HCT116 (cell line): ENCODE results near the gene PDIA2. TPM values are rescaled to one million over a fixed set of nuclear protein-coding genes. Genes with fewer than 3 reads are reported as not detected.

Experiments
- ATAC-seq: fragments of 200-7000 bp; cut with Tn5 transposase; 2 replicates; pipeline ENCODE4 v1.9.1; 2020; ENCODE audit warnings: mild to moderate bottlenecking, moderate library complexity
- BruUV-seq: library from RNA; stranded (reverse); fragments of 400-500 nt; replicated peaks from 2 replicates; lab custom pipeline; 2021; lab: Mats Ljungman, UMichigan
- CTCF ChIA-PET: fragments of 300-600 bp; sonication (Branson Sonifier 250); formaldehyde crosslinking; loops from one replicate; lab custom pipeline; 2021; ENCODE audit warnings: antibody characterized with exemption; lab: Charles Lee
- POLR2A ChIA-PET: fragments of 300-600, 350-600 bp; sonication (Branson Sonifier 250); formaldehyde crosslinking; loops from one replicate; lab custom pipeline; 2021; ENCODE audit warnings: antibody characterized with exemption; lab: Charles Lee
- RAD21 ChIA-PET, 2 experiments: fragments of 300-600 bp; sonication (Branson Sonifier 250); formaldehyde crosslinking; loops; one replicate each; lab custom pipeline; 2023; ENCODE audit warnings: low total read pairs in 2 of 2; ENCODE audit not compliant: uncharacterized antibody in 2 of 2, unreplicated experiment in 2 of 2, low non-redundant PET in 1 of 2; lab: Charles Lee
- DNase-seq: peaks from one replicate; pipeline ENCODE4 v3.0.0-alpha.2; 2010; ENCODE audit warnings: low read depth, low spot score
- H2AFZ ChIP-seq: fragments of 200-600 bp; shearing (Covaris generic), sonication (generic); 2 replicates; pipeline ENCODE4 v1.6.1; 2017; ENCODE audit warnings: low read depth, mixed run types, mixed read lengths, antibody characterized with exemption, low read length; ENCODE audit not compliant: poor library complexity, severe bottlenecking
- H3K27ac ChIP-seq: 2 replicates; pipeline ENCODE4 v1.5.1; 2012; ENCODE audit warnings: low read depth, low read length
- H3K27me3 ChIP-seq: fragments of 200-600 bp; sonication (generic); 2 replicates; pipeline ENCODE4 v1.6.1; 2016; ENCODE audit warnings: mixed run types, low read length, mixed read lengths; ENCODE audit not compliant: insufficient read depth
- H3K36me3 ChIP-seq, 2 experiments: fragments of 200-500 bp in 1 of 2; fragments of 200-600 bp in 1 of 2; sonication (Bioruptor generic) in 1 of 2; sonication (generic) in 1 of 2; 2 replicates each; pipeline versions ENCODE4 v1.5.1 to v1.6.1; 2014 to 2016; ENCODE audit warnings: low read length in 2 of 2, inconsistent platforms in 1 of 2, mixed read lengths in 1 of 2, mixed run types in 1 of 2; ENCODE audit not compliant: insufficient read depth in 2 of 2, control insufficient read depth in 1 of 2
- H3K4me1 ChIP-seq, 2 experiments: fragments of 200-600 bp in 1 of 2; sonication (generic) in 1 of 2; 2 replicates each; pipeline versions ENCODE4 v1.5.1 to v1.6.1; 2012 to 2017; ENCODE audit warnings: low read length in 2 of 2, inconsistent platforms in 1 of 2, mild to moderate bottlenecking in 1 of 2, mixed read lengths in 1 of 2, mixed run types in 1 of 2, moderate library complexity in 1 of 2; ENCODE audit not compliant: insufficient read depth in 2 of 2, control insufficient read depth in 1 of 2
- H3K4me2 ChIP-seq: fragments of 200-600 bp; sonication (generic); 2 replicates; pipeline ENCODE4 v1.6.1; 2017; ENCODE audit warnings: mixed run types, low read length, mixed read lengths
- H3K4me3 ChIP-seq, 2 experiments: fragments of 200-600 bp in 1 of 2; sonication (generic) in 1 of 2; replicated peaks in 1 of 2; 2 replicates each; pipeline ENCODE4 v1.5.1; 2011 to 2016; ENCODE audit warnings: low read length in 2 of 2, control low read depth in 1 of 2, low read depth in 1 of 2, mild to moderate bottlenecking in 1 of 2, mixed read lengths in 1 of 2, mixed run types in 1 of 2
- H3K79me2 ChIP-seq: fragments of 200-600 bp; sonication (generic); 2 replicates; pipeline ENCODE4 v1.6.1; 2017; ENCODE audit warnings: mild to moderate bottlenecking, mixed run types, low read length, moderate library complexity, mixed read lengths; ENCODE audit not compliant: insufficient read depth
- H3K9ac ChIP-seq: fragments of 200-600 bp; sonication (generic); 2 replicates; pipeline ENCODE4 v1.6.1; 2016; ENCODE audit warnings: low read length, mixed read lengths
- H3K9me2 ChIP-seq: fragments of 200-600 bp; sonication (generic), shearing (Covaris generic); 2 replicates; pipeline ENCODE4 v1.6.1; 2017; ENCODE audit warnings: mixed run types, mild to moderate bottlenecking, moderate library complexity; ENCODE audit not compliant: insufficient read depth
- H3K9me3 ChIP-seq, 2 experiments: fragments of 200-500 bp in 1 of 2; fragments of 200-600 bp in 1 of 2; sonication (Bioruptor generic) in 1 of 2; sonication (generic) in 1 of 2; 2 replicates each; pipeline ENCODE4 v1.6.1; 2014 to 2017; ENCODE audit warnings: low read length in 2 of 2, mixed read lengths in 2 of 2, inconsistent platforms in 1 of 2, low read depth in 1 of 2, mild to moderate bottlenecking in 1 of 2, mixed run types in 1 of 2, moderate library complexity in 1 of 2; ENCODE audit not compliant: control insufficient read depth in 1 of 2, insufficient read depth in 1 of 2
- H4K20me1 ChIP-seq: fragments of 200-600 bp; sonication (generic), shearing (Covaris generic); 2 replicates; pipeline ENCODE4 v1.6.1; 2017; ENCODE audit warnings: mixed run types, mild to moderate bottlenecking, moderate library complexity; ENCODE audit not compliant: insufficient read depth
- CBX3 ChIP-seq: IDR thresholded peaks from 2 replicates; pipeline ENCODE4 v1.6.1; 2012; ENCODE audit warnings: low read depth
- CEBPB ChIP-seq: IDR thresholded peaks from 2 replicates; pipeline ENCODE4 v1.6.1; 2012; ENCODE audit warnings: low read depth
- EGR1 ChIP-seq: IDR thresholded peaks from 2 replicates; pipeline ENCODE4 v1.6.1; 2012; ENCODE audit warnings: low read depth
- EZH2 ChIP-seq: fragments of 200-600 bp; sonication (generic); IDR thresholded peaks from 2 replicates; pipeline ENCODE4 v1.6.1; 2017; ENCODE audit warnings: antibody characterized with exemption, mixed run types
- FOSL1 ChIP-seq: IDR thresholded peaks from 2 replicates; pipeline ENCODE4 v1.6.1; 2012; ENCODE audit warnings: low read depth
- JUND ChIP-seq: IDR thresholded peaks from 2 replicates; pipeline ENCODE4 v1.6.1; 2012
- MAX ChIP-seq: IDR thresholded peaks from 2 replicates; pipeline ENCODE4 v1.6.1; 2012
- POLR2AphosphoS5 ChIP-seq: IDR thresholded peaks from 2 replicates; pipeline ENCODE4 v1.6.1; 2011; ENCODE audit warnings: mild to moderate bottlenecking, low read depth, low read length, moderate library complexity
- SIN3A ChIP-seq: IDR thresholded peaks from 2 replicates; pipeline ENCODE4 v1.6.1; 2012; ENCODE audit warnings: low read depth
- SP1 ChIP-seq: IDR thresholded peaks from 2 replicates; pipeline ENCODE4 v1.6.1; 2012; ENCODE audit warnings: low read depth
- TCF7L2 ChIP-seq: IDR thresholded peaks from 2 replicates; pipeline ENCODE4 v1.7.0; 2011; ENCODE audit warnings: borderline replicate concordance, inconsistent platforms; ENCODE audit not compliant: insufficient read depth, insufficient read length; ENCODE audit errors: extremely low read depth
- ZNF274 ChIP-seq: fragments of 200-500 bp; sonication (Bioruptor generic); IDR thresholded peaks from 2 replicates; pipeline ENCODE4 v1.6.1; 2014; ENCODE audit warnings: mild to moderate bottlenecking, low read depth, low read length, inconsistent platforms
- intact Hi-C: fragments of 100-400 bp; cut with micrococcal nuclease; formaldehyde crosslinking; loops from 2 replicates; pipeline ENCODE4 v1.10.0; 2022
- total RNA-seq: library from RNA; stranded (reverse); gene quantifications from one replicate; pipeline ENCODE4 v1.2.1, GENCODE V29; 2021; ENCODE audit not compliant: unreplicated experiment
- TF ChIP-seq, protein P1 (sequence below): IDR thresholded peaks from 2 replicates; pipeline ENCODE4 v1.6.1; 2012; ENCODE audit warnings: low read depth
- TF ChIP-seq, protein P2 (sequence below): IDR thresholded peaks from 2 replicates; pipeline ENCODE4 v1.6.1; 2011; ENCODE audit warnings: mild to moderate bottlenecking, low read length, moderate library complexity; ENCODE audit not compliant: insufficient replicate concordance; ENCODE audit errors: extremely low read depth

Gene PDIA2
- total RNA-seq, 1 experiment from 2014 or later = 0.93 TPM

GRCh38 chr16:293043-293775 lies 10.2 kb downstream of the PDIA2 start:
- Histone ChIP-seq H2AFZ (no peak overlapping the region), H3K4me2 (no peak overlapping the region), H3K4me1 (no peaks in the 10 kb centered on the region), H3K4me3 (no peak overlapping the region), H3K27me3 (no peaks in the 10 kb centered on the region), H4K20me1 (no peaks in the 10 kb centered on the region), H3K9ac (no peak overlapping the region), H3K9me2 (no peaks in the 10 kb centered on the region), H3K36me3 (no peaks in the 10 kb centered on the region), H3K27ac (no peak overlapping the region), H3K79me2 (no peaks in the 10 kb centered on the region), H3K9me3 (no peaks in the 10 kb centered on the region)
- RAD21 ChIA-PET = no interaction called here
- TF ChIP-seq EGR1 (no peak), SIN3A (no peak), TCF7L2 (no peak), CBX3 (no peak)
- no peak for DNase-seq
- ATAC-seq = no peak
- POLR2A ChIA-PET = no interaction called here
- intact Hi-C loops = no loop called here
- CTCF ChIA-PET = no interaction called here
- no TSS peak for BruUV-seq

GRCh38 chr16:296276-296675 lies 13.3 kb downstream of the PDIA2 start:
- CTCF ChIA-PET = no interaction called here
- POLR2A ChIA-PET = no interaction called here
- H3K9me3 ChIP-seq = no peaks in the 10 kb centered on the region
- no peak overlapping the region for H2AFZ ChIP-seq
- H3K79me2 ChIP-seq = no peaks in the 10 kb centered on the region
- no peak overlapping the region for H3K9ac ChIP-seq
- H3K27ac ChIP-seq = no peak overlapping the region
- no peaks in the 10 kb centered on the region for H4K20me1 ChIP-seq
- no peaks in the 10 kb centered on the region for H3K9me2 ChIP-seq
- H3K4me1 ChIP-seq = no peaks in the 10 kb centered on the region
- H3K4me3 ChIP-seq = no peak overlapping the region
- BruUV-seq = no TSS peak
- intact Hi-C loops = no loop called here
- no peaks in the 10 kb centered on the region for H3K27me3 ChIP-seq
- RAD21 ChIA-PET = no interaction called here
- no peaks in the 10 kb centered on the region for H3K36me3 ChIP-seq
- H3K4me2 ChIP-seq = no peak overlapping the region
- DNase-seq = no peak
- no peak for ATAC-seq
- TF ChIP-seq TCF7L2 (no peak), CBX3 (no peak), FOSL1 (no peak), JUND (no peak), MAX (no peak), EZH2 (no peak), SP1 (no peak), CEBPB (no peak), EGR1 (no peak), POLR2AphosphoS5 (no peak), ZNF274 (no peak)
- TF ChIP-seq, protein P1, sequence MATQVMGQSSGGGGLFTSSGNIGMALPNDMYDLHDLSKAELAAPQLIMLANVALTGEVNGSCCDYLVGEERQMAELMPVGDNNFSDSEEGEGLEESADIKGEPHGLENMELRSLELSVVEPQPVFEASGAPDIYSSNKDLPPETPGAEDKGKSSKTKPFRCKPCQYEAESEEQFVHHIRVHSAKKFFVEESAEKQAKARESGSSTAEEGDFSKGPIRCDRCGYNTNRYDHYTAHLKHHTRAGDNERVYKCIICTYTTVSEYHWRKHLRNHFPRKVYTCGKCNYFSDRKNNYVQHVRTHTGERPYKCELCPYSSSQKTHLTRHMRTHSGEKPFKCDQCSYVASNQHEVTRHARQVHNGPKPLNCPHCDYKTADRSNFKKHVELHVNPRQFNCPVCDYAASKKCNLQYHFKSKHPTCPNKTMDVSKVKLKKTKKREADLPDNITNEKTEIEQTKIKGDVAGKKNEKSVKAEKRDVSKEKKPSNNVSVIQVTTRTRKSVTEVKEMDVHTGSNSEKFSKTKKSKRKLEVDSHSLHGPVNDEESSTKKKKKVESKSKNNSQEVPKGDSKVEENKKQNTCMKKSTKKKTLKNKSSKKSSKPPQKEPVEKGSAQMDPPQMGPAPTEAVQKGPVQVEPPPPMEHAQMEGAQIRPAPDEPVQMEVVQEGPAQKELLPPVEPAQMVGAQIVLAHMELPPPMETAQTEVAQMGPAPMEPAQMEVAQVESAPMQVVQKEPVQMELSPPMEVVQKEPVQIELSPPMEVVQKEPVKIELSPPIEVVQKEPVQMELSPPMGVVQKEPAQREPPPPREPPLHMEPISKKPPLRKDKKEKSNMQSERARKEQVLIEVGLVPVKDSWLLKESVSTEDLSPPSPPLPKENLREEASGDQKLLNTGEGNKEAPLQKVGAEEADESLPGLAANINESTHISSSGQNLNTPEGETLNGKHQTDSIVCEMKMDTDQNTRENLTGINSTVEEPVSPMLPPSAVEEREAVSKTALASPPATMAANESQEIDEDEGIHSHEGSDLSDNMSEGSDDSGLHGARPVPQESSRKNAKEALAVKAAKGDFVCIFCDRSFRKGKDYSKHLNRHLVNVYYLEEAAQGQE = no peak
- TF ChIP-seq, protein P2, sequence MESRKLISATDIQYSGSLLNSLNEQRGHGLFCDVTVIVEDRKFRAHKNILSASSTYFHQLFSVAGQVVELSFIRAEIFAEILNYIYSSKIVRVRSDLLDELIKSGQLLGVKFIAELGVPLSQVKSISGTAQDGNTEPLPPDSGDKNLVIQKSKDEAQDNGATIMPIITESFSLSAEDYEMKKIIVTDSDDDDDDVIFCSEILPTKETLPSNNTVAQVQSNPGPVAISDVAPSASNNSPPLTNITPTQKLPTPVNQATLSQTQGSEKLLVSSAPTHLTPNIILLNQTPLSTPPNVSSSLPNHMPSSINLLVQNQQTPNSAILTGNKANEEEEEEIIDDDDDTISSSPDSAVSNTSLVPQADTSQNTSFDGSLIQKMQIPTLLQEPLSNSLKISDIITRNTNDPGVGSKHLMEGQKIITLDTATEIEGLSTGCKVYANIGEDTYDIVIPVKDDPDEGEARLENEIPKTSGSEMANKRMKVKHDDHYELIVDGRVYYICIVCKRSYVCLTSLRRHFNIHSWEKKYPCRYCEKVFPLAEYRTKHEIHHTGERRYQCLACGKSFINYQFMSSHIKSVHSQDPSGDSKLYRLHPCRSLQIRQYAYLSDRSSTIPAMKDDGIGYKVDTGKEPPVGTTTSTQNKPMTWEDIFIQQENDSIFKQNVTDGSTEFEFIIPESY = no peak
